ENCODE data around the gene SNRPB.

Gene SNRPB

DNA sequence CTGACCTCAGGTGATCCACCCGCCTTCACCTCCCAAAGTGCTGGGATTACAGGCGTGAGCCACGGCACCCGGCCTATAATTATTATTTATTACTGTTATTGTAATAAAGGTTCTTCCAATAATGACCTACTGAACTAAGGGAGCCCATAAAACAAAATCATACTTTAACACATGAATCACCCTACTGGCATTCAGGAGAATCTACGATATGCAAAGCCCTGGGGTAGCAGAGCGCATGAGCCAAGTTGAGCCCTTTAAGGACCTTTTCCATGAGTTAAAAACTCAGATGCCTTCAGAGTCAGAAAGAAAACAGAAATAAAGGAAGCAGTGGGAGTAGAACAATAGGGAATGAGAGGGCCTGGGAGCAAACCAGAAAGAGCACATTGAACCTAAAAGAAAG, 41.5 kb downstream of the SNRPB start:
- no peak for DNase-seq (ENCODE audit: low read depth)

DNA sequence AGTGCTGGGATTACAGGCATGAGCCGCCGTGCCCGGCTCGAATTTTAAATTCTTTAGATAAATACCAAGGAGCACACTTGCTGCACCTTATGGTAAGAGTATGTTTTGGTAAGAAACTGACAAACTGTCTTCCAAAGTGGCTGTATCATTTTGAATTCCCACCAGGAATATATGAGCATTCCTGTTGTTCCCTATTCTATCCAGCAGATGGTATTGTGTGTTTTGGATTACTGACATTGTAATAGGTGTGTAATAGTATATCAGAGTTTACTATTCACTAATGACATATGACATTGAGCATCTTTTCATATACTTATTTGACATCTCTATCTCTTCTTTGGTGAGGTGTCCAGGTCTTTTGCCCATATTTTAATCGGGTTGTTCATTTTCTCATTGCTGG, 49.3 kb downstream of the SNRPB start:
- DNase-seq (ENCODE audit: low read depth): no peak

DNA sequence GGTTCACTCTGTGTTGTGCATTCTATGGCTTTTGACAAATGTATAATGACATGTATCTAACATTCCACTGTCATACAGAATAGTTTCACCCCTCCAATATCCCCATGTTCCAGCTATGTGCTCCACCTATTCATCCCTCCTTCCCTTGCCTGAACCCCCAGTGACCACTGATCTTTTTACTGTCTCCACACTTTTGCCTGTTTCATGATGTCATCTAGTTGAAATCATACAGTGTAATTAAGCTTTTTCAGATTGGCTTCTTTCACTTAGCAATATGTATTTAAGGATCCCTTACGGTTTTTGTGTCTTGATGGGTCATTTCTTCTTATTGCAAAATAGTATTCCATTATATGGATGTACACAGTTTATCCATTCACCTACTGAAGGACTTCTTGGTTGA, 50.1 kb downstream of the SNRPB start:
- no peak for DNase-seq (ENCODE audit: low read depth)

DNA sequence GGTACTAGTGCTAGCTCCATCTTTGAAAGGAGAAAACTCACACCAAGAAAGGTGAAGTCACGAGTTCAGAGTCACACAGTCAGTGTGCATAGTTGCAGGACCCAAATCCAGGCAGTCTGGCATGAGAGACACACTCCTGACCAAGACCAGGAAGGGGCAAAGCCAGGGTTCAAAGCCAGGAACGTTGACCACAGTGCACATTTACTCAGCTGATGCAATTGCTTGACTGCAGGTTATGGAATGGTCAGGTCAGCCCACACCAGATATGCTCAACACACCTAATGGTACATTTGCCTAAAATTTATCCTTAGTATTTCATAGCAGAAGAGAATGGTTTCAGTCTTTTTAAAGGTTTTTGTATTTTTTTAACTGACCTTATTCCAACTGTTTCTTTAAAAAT, 52.2 kb downstream of the SNRPB start:
- no peak for DNase-seq (ENCODE audit: low read depth)

DNA sequence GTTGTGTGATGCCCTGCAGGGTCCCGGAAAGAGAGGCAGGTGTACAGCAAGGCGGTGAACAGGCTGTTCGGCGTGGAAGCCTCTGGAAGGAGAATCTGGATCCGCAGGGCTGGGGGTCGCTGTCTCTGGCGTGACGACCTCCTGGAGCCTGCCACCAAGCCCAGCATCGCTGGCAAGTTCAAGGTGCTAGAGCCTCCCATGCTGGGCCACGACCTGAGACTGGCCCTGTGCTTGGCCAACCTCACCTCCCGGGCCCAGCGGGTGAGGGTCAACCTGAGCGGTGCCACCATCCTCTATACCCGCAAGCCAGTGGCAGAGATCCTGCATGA, 53.4 kb downstream of the SNRPB start:
- no peak for DNase-seq (ENCODE audit: low read depth)

DNA sequence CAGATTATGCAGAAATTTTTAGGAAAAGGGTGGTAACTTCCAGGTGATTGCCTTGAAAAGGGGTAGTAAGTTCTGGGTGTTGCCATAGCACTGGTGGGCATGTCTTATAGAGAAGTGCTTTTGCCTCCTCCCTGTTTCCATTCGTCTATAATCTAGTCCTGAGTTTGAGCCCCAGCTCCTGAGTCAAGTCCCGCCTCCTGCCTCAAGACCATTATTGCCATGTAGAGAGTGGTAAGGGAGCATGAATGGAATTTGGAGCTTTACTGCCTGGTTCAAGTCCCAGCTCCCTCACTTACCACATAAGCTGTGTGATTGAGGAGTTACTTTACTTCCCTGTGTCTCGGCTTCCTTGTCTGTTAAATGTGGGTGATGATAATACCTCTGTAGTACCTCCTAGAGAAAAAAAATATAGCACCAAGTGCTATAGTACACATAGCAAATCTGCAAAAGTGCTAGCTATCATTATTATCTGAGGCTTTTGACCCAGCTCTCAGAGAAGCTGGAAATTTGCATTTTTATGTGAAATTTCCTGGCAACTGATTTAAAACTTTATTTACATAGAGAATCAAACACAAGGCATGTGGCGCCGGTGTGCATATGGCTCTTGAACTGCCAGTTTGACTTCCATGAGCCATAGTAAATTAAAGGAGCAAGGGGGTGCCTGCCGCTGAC, 53.9 kb downstream of the SNRPB start:
- no peak for DNase-seq (ENCODE audit: low read depth)
